ENCODE measurements around the gene SLC45A3. TPM values are rescaled to one million over a fixed set of nuclear protein-coding genes. Genes with fewer than 3 reads are reported as not detected.
"Not testable (repeated sequence)": the region's sequence is repeated elsewhere in the genome, so short reads cannot be mapped to it uniquely, and the experiment has no call there.

Gene SLC45A3
- total RNA-seq, 1 experiment from 2014 or later: 4.3 TPM

DNA sequence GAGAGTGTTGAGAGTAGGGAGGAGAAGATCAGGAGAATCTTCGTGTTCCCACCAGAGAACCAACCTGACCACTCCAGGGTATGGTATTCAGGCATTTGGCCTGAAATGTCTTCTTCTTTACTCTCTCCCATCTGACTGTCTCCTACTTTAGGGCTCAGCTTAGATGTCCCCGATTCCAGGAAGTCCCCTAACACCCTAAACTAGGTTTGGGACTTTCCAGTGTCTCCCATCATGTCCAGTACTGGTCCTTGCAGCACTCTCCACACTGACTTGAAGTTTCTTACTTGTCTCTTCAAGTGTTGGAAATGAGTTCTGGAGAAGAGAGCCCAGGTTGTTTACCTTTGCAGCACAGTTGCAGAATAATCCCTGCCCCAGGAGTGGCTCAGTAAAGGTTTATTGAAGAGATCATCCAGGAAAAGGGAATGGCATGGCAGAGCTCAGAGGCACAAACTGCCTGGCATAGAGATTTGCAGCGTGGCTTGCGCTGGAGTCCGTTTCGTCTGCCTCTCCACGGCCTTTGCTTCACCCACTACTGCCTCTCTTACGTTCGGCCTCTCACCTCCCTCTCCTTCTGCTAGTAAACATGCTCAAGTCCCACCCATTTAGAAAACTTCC, 42.3 kb downstream of the SLC45A3 start:
- no peak for DNase-seq (ENCODE audit: low spot score)

DNA sequence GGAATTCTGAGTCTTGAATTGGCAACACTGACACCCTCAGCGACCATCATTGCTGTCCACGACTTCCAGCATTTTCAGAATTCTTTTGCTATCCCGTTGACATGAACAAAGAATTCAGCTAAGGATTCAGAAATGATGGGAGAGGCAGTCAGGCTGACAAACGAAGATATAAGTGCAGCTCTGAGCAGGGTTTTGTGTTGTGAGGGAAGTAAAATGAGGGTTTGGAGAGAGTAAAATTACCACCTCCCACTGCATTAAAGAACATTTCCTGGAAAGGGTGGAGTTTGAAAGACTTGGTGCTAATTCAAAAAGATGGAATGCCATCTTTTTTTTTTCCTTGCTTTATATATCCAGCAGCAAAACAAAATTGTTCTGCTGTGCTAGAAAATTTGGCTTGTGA, 43.6 kb downstream of the SLC45A3 start:
- no peak for DNase-seq (ENCODE audit: low spot score)

DNA sequence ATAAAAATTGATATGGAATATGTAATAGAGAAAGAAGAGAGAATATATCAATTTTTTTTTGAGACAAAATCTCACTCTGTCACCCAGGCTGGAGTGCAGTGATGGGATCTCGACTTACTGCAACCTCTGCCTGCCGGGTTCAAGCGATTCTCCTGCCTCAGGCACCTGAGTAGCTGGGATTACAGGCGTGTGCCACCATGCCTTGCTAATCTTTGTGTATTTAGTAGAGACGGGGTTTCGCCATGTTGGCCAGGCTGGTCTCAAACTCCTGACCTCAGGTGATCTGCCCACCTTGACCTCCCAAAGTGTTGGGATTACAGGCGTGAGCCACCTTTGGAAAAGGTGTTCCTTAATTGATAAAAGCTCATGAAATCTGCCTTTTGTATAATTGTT, 44.2 kb downstream of the SLC45A3 start:
- not testable (repeated sequence) for DNase-seq (ENCODE audit: low spot score)

DNA sequence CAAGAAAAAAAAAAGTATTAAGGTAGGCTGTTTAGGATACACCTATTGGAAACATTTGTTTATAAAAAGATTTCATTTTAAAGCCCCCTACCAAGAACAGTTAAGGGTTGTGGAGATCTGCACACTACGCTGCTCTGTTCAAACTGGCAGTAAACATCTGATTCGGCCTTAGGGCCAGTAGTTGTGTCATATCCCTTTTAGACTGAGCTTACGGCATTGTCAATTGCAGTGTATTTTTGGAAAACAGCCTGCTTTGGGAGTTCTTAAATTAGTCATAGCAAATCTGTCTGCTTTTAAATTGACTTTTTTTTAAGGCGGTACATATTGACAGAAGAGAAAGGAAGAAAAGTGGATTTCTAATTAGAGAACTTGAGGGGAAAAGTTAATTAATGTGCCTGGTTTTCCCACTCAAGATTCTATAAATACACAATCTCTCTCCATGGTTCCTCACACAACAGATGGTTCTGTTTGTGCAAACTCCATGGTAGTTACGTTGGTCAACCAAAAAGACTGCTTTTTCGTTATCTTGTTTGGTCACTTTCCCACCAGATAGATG, 46.8 kb downstream of the SLC45A3 start:
- DNase-seq (ENCODE audit: low spot score): no peak

DNA sequence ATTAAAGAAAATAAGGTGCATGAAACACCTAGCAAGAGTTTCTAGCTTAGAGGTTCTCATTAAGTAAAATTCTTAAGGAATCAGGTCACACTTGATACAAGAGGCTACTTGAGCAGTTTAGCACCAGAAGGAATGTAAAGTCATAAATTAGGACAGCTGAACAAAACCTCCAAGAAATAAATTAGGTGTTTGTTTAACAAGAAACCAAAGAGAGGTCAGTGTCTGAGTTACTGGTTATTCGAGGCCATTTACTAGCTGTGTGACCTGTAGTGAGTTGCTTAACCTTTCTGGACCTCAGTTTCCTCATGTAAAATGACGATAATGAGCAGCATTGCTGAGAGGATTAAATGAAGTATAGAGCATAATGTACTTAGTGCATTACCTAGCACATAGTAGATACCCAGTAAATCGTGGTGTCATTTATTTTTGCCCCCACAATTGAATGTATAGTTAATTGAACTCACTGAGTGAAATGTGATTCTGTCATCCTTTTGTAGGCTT, 47.6 kb downstream of the SLC45A3 start:
- no peak for DNase-seq (ENCODE audit: low spot score)

DNA sequence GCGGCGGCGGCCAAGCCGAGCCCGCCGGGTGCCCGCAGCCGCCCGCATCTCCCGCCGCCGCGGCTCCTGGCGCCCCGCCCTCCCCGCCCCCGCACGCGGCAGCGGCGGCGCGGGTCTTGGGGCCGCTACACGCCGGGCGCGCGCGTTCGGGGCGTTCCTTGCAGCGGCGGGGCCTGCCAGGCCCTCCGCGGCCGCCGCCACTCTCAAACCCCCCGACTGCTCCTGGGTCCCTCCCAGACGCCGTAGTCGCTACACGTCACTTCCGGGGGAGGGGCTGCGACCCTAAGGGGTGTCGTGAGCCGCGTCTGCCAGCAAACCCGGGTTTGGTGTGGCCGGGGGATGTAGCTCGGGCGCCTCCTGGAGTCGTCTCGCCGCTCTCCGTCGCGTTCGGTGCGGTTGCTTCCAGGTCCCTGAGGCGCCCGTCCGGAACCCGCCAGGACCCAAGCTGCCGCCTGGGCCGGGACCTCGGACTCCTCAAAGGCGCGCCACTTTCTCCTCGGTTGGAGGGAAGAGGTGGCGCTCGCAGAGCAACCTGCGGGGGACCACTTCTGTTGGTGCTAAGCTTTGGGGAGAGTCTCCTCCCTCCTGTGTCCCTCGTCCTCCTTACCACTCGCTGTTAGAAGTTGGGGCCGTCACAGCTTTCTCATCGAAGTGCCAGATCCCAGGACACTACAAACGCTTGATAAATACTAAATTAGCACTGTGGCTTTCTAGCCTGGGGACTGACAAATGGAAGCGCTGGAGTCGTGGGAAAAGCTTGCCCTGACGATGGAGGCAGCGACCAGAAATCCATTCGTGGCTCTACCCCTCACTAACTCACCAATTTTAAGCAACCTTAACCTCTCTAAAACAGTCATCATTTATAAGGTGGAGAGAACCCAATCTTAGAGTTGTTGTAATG, 48.3 kb downstream of the SLC45A3 start, which contains the start of gene ELK4:
Gene ELK4, minus strand, starts transcription at position 244 of the 901 bp plus-strand sequence. CDS start 8,129 bp downstream, outside the sequence.
- DNase-seq (ENCODE audit: low spot score): peak; percentile 96

DNA sequence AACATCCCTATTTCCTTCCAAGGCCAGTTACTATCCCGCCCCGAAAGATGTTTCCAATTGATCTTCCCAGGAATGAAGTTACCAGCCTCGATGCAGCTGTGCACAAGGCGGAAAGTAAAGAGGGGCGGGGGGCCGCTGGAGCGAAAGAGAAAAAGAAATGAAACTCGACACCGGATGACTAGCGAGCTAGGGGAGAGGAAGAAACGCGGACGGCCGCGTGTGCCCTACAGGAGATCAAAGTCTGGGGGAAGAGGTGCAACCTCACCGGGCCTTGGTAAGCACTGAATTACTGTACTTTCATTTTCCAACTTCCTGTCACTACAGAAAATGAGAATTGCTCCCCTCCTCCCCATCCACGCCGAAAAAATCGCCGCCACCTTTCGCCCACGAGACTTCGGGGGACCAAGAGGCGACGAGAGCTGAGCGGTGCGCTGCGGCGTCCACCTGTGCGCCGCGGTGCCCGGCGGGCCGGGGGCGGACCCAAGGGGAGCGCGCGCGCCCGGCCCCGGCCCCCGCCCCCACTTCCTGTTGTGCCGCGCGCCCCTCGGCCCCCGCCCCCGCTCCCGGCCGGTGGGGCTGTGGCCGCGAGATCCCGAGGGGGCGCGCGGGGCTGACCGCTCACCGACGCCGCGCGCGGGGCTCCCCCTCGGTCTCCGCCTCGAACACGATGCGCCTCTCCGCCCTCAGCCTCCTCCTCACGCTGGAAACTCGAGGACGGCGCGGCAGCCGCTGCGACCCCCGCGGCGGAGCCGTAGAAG, 49.1 kb downstream of the SLC45A3 start:
- DNase-seq (ENCODE audit: low spot score): peak; percentile 75

DNA sequence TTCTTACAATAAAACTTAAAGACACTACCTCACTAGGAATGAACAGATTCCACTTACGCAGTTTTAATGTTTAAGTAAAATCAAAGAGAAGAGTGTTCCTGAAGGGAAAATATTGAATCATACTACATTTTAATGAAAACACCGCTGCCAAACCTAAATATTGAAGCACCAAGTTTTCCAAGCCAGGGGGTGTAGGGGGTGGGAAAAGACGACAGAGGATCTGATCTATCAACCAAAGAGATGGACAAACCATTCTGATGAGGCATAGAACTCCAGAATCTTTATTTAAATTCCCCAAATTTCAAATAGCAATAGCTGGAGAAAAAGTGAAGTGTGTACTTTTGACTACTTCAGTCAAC, 49.7 kb downstream of the SLC45A3 start:
- no peak for DNase-seq (ENCODE audit: low spot score)

DNA sequence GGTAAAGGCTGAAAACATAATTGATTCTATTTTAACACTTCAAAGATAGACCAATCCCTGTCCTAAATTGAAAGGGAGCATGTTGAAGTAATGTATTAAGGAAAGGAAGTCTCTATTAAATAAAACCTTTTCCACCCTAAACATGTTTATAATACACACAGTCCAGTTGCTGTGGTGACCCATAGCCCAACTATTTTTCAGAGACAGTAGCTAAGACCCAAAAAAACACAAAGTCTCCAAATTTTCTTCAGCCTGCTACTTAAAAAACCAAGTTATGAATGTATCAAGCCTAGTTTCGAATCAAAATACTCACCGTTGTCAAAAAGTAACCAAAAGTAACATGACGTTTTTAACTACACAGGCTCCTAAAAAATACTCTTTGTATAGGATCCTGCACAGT, 50.1 kb downstream of the SLC45A3 start:
- no peak for DNase-seq (ENCODE audit: low spot score)

DNA sequence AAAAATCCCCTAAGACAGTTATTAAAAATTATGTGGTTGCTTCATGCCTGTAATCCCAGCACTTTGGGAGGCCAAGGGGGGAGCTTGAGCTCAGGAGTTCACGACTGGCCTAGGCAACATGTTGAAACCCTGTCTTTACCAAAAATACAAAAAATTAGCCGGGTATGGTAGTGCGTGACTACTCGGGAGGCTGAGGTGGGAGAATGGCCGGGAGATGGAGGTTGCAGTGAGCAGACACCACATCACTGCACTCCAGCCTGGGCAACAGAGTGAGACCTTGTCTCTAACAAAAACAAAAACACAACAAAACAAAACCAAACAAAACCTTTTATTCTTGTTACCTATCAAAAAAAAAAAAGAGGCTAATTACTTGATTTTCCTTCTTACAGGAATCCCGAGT, 50.6 kb downstream of the SLC45A3 start:
- no peak for DNase-seq (ENCODE audit: low spot score)

DNA sequence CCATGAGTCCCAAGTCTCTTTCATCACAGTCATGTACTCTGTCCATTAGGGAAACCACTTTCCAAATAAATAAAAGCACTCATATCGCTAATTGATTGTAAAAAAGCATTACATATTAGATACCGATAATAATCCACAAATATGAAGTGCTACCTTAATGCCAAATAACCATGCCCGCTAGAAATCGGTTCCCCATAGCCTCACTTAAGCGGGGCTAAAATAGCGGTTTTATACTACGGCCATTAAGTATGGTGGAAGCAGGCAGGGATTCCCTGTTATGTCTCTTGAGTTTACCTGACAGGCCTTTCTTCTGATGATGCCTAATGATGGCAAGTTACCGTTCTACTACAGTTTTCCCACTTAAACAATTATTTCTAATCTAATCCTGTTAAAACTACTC, 52.4 kb downstream of the SLC45A3 start:
- DNase-seq (ENCODE audit: low spot score): no peak

DNA sequence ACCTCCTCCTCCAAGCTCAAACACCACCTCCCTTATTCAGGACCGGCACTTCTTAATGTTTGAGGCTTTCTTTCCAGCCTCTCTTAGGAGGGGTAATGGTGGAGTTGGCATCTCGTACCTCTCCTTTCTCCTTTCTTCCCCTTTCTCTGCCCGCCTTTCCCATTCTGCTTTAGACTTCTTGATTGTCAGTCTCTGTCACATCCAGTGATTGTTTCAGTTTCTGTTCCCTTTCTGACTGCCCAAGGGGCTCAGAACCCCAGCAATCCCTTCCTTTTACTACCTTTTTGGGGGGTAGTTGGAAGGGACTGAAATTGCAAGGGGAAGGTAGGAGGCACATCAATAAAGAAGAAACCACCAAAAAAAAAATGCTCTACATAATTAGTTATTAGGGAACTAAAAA, 54.1 kb downstream of the SLC45A3 start:
- no peak for DNase-seq (ENCODE audit: low spot score)

DNA sequence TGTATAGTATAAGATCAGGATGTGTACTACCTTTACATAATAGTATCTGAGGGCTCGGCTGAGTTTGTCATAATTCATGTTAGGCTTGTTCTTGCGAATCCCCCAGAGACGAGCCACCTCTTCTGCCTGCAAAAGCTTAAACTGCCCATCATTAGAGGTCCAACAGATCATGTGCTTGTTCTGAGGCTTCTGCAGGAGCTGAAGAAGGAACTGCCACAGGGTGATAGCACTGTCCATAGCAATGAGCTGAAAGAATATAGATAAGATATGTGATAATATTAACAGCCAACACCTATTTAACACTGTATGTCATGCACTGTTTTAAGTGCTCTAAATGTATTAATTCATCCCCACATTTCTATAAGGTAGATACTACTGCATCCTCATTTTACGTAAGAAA, 56.7 kb downstream of the SLC45A3 start:
- DNase-seq (ENCODE audit: low spot score): no peak

DNA sequence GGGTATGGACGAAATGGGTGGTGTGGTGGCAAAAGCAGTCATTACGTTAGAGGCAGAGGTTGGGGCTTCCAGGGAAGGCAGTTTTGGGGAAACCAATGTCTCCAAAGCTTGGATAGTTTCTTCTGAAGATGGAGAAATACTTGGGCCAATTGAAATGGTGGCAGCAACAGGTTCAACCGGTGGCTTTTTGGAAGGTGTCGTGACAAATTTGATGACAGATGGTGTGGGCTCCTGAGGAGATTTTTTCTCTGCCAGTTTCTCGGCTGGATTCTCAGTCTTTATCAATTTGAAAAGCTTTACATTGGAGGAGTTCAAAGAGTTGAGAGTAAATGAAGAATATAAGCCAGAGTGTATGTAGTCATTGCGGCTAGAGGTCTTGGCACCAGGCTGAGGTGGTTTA, 60.0 kb downstream of the SLC45A3 start:
- no peak for DNase-seq (ENCODE audit: low spot score)

DNA sequence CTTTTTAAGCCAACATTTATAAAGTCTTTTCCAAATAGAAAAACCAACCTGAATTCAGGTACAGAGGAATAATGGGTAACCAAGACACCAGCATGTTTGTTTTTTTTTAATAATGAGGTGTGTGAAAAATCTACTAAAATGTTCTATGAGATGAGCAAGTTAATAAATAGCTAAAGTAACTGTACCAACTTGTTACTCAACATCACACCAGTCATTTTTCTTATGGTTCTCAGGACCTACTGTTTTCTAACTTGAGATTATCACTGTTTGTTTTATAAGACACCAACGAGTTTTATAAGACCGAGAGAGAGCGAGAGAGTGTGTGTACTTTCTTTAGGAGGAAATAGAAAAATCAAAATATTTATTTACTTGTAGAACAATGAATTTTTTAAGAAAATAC, 60.9 kb downstream of the SLC45A3 start:
- DNase-seq (ENCODE audit: low spot score): no peak

DNA sequence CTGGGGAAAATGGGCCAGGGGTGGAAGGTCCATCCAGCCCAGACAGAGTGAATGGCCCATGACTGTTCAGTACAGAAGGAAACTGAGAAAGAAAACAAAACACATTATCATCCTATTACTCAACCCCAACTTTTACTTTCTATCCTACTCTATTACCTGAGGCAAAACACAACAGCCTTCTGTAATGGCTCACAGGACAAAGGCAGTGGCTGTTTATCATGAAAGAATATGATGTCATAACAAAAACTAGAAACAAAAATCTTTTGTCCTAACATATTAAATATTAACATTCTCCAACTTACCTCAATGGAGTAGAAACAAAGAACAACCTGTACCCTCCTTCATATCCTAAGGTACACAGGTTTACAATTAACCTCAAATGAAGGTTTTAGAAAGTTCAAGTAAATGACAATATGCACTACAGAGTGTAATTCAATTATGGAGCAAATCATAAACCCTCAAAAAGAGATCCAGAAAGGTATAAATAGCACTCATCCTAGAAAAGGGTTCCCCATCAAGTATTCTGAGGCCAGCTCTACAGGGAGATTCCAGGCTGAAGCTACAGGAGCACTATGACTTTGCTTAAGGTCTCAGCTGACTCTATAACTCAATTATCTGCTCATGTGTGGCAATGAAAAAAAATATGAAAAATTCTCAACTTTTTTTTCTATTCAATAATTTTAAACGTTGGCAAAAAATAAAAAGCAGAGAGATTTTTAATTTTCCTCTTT, 63.6 kb downstream of the SLC45A3 start:
- no peak for DNase-seq (ENCODE audit: low spot score)

DNA sequence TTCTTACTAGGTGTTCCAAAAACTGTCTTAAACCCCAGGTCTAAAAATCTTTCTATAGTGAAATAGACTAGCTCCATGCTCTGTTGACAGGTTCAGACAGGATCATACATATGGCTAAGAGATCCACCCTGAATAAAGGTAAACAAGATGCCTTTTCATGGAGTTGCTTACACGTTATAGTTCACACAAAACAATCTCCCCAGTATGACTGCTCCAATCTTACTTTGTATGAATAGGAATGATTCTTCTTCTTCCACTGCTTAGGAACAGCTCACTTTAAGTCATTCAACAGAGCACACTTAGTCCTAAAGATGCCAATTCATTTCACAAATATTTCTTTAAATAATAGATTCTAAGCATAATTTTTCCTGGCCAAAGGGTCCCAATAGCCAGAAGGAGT, 64.5 kb downstream of the SLC45A3 start:
- DNase-seq (ENCODE audit: low spot score): no peak

DNA sequence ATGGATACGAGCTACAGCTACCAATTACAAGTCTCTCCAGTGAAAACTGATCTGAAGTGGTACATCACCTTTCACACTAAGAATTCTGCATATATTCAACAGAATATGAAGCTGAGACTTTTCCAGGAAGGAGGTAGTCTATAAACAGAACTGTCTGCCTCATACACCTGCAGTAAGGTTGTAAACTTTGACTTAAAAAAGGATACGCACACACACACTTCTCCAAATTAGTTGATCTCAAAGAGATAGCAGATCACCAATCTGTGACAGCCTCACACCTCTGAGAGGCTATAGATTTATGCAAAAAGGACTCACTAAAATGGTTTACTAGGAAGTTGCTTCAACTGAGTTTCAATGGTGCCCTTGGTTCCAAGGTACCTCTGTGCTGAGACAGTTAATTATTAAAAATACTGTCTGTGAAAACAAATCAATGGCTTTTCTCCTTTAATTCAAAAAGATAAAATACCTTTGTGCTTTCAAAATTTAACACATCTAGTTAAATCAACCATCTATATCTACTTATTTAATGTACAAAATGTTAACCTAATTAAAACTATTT, 66.4 kb downstream of the SLC45A3 start:
- no peak for DNase-seq (ENCODE audit: low spot score)

DNA sequence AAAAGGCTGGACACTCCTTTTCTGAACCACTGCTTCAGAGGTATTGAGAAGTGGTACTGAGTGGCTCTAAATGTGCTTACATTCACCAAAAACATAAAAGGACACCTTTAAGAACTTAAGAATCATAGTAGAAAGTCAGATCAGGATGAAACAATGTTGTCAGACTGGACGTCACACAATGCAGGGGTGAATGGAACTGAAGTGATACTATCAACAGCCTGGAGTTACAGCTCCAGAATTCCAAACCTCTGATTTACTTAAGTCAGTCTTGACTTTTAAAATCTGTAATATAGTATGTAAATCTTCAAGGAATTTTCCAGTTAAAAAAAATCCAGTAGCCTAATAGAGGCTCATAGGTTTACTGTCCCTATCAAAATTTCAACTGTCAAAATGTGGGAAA, 67.8 kb downstream of the SLC45A3 start:
- DNase-seq (ENCODE audit: low spot score): no peak

DNA sequence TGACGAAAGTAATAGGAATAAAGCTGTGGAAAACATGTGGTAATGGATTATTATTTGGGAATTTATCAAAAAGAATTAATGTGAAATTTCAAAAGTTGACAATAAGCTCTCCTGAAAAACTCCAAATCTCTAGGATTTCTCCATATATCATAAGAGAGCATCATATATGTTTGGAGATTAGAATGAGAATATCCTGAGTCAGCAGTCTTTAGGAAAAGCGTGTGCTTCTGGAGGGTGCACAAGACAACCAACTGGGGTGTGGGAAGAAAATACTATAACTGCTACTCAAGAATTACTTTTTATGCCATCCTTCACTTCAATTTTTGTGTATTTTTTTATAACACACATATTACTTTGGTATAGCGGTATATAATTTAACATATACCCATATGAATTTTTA, 68.2 kb downstream of the SLC45A3 start:
- DNase-seq (ENCODE audit: low spot score): no peak

DNA sequence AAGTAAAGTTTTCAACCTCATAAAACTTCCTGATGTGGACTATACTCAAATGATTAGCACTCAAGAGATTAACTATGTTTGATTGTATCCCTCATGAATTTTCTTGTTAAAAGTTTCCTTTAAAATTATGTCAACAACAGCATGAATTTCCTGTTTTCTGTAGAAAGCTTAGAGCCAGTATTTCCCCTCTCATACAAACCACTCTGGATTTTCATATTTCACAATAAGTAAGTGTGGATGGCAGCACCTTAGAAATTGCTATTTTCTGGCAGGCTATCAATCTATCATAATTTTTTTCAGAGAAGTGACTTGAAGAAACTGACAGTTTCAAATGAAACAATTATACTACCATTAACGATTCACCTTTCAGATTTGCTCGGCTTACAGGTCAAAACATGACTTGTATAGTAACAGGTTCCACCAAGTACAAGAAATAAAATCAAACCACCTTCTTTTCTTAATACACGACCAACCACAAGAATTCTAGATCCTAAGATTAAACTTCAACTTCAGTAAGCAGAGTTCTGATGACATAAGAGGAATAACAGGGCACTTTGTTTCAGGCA, 69.3 kb downstream of the SLC45A3 start:
- DNase-seq (ENCODE audit: low spot score): no peak

Measured in H4 (cell line).